K562 (cell line): Measurements from ENCODE around the gene DRAXIN. TPM values are rescaled to one million over a fixed set of nuclear protein-coding genes. Genes with fewer than 3 reads are reported as not detected.

ENCODE experiments used
- ATAC-seq: fragments of 200-7000 bp; cut with Tn5 transposase; 3 replicates; pipeline ENCODE4 v1.9.1; 2020; ENCODE audit warnings: moderate library complexity
- BruUV-seq: library from RNA; stranded (reverse); fragments of 400-500 nt; replicated peaks from 2 replicates; lab custom pipeline; 2021; lab: Mats Ljungman, UMichigan
- CTCF ChIA-PET: fragments of 300-600 bp; formaldehyde crosslinking; extraction: SDS; loops from one replicate; lab custom pipeline; 2021; ENCODE audit warnings: low intra/inter-chr PET ratio; lab: Yijun Ruan, JAX
- POLR2A ChIA-PET: fragments of 300-600, 350-650 bp; sonication (Branson Sonifier 250); formaldehyde crosslinking; extraction: SDS; loops from one replicate; lab custom pipeline; 2021; ENCODE audit warnings: antibody characterized with exemption, inconsistent platforms; lab: Yijun Ruan, JAX
- DNase-seq, 4 experiments: peaks; one replicate each; pipeline versions ENCODE4 v3.0.0 to v3.0.0-alpha.2; 2011 to 2018; ENCODE audit warnings: low spot score in 3 of 4, mixed read lengths in 3 of 4; ENCODE audit errors: extremely low read depth in 1 of 4
- FAIRE-seq: peaks from 2 replicates; lab custom pipeline; 2011; peaks lifted over from hg19 to GRCh38; lab: Jason Lieb, UNC
- H2AFZ ChIP-seq: 2 replicates; pipeline ENCODE4 v1.6.0; 2011; ENCODE audit warnings: low read depth, low read length, control low read depth, inconsistent platforms
- H3K27ac ChIP-seq: fragments of 200-600 bp; 3 replicates; pipeline ENCODE4 v1.8.0; 2011; ENCODE audit warnings: low read depth, mild to moderate bottlenecking, control low read depth, inconsistent platforms, low read length, moderate library complexity, mixed read lengths; ENCODE audit errors: extremely low read depth
- H3K27me3 ChIP-seq, 2 experiments: fragments of 300-600 bp in 1 of 2; 2 replicates in 1 of 2; 3 replicates in 1 of 2; pipeline versions ENCODE4 v1.6.0 to v1.8.0; 2011; ENCODE audit warnings: inconsistent platforms in 2 of 2, low read length in 2 of 2, mild to moderate bottlenecking in 1 of 2, mixed read lengths in 1 of 2, moderate library complexity in 1 of 2; ENCODE audit not compliant: control insufficient read depth in 2 of 2, insufficient read depth in 2 of 2
- H3K36me3 ChIP-seq: fragments of 300-600 bp; 3 replicates; pipeline ENCODE4 v1.8.0; 2011; ENCODE audit warnings: mild to moderate bottlenecking, low read length, inconsistent platforms; ENCODE audit not compliant: control insufficient read depth, insufficient read depth
- H3K4me1 ChIP-seq, 2 experiments: fragments of 200-600 bp in 1 of 2; replicated peaks in 1 of 2; 2 replicates in 1 of 2; 3 replicates in 1 of 2; pipeline versions ENCODE4 v1.5.1 to v1.8.0; 2011; ENCODE audit warnings: inconsistent platforms in 2 of 2, low read length in 2 of 2, mild to moderate bottlenecking in 1 of 2, mixed read lengths in 1 of 2, moderate library complexity in 1 of 2; ENCODE audit not compliant: control insufficient read depth in 2 of 2, insufficient read depth in 2 of 2
- H3K4me2 ChIP-seq: 2 replicates; pipeline ENCODE4 v1.6.1; 2011; ENCODE audit warnings: low read length, control low read depth, inconsistent platforms, mixed read lengths; ENCODE audit not compliant: insufficient read depth
- H3K4me3 ChIP-seq: fragments of 200-600 bp; sonication (generic), shearing (Covaris generic); 2 replicates; pipeline ENCODE4 v1.5.1; 2016; ENCODE audit warnings: control low read depth, inconsistent platforms
- H3K79me2 ChIP-seq: fragments of 200-600 bp; 3 replicates; pipeline ENCODE4 v1.8.0; 2011; ENCODE audit warnings: low read length, inconsistent platforms; ENCODE audit not compliant: control insufficient read depth, insufficient read depth
- H3K9ac ChIP-seq, 2 experiments: 2 replicates each; pipeline versions ENCODE4 v1.6.0 to v1.6.1; 2011; ENCODE audit warnings: low read depth in 2 of 2, low read length in 2 of 2, control low read depth in 1 of 2, inconsistent platforms in 1 of 2, mild to moderate bottlenecking in 1 of 2, mixed read lengths in 1 of 2; ENCODE audit not compliant: insufficient read depth in 1 of 2
- H3K9me1 ChIP-seq: one replicate; pipeline ENCODE4 v1.6.0; 2011; ENCODE audit warnings: inconsistent platforms, mild to moderate bottlenecking, low read length, moderate library complexity; ENCODE audit not compliant: control insufficient read depth, insufficient read depth
- H3K9me3 ChIP-seq: replicated peaks from 2 replicates; pipeline ENCODE4 v1.5.1; 2011; ENCODE audit warnings: low read depth, low read length, inconsistent platforms; ENCODE audit not compliant: control insufficient read depth, insufficient read depth
- H4K20me1 ChIP-seq: replicated peaks from 2 replicates; pipeline ENCODE4 v1.6.1; 2011; ENCODE audit warnings: low read length, inconsistent platforms, mixed read lengths; ENCODE audit not compliant: control insufficient read depth, insufficient read depth
- ADNP ChIP-seq: fragments of 200-800 bp; sonication (Bioruptor generic); IDR thresholded peaks from 2 replicates; pipeline ENCODE4 v1.6.1; 2016; ENCODE audit warnings: missing genetic modification characterization, missing compliant biosample characterization
- BCOR ChIP-seq: fragments of 450-650 bp; IDR thresholded peaks from 2 replicates; pipeline ENCODE4 v1.6.1; 2016
- HDAC2 ChIP-seq: fragments of 450-650 bp; IDR thresholded peaks from 2 replicates; pipeline ENCODE4 v1.6.1; 2016; ENCODE audit warnings: mild to moderate bottlenecking
- KDM1A ChIP-seq, 2 experiments: fragments of 450-650 bp; IDR thresholded peaks; 2 replicates each; pipeline ENCODE4 v1.6.1; 2016; ENCODE audit warnings: mild to moderate bottlenecking in 2 of 2
- NCOA4 ChIP-seq: fragments of 450-650 bp; IDR thresholded peaks from 2 replicates; pipeline ENCODE4 v1.6.1; 2018; ENCODE audit warnings: mild to moderate bottlenecking; ENCODE audit not compliant: partially characterized antibody
- RBM25 ChIP-seq: fragments of 200-400 bp; formaldehyde crosslinking; IDR thresholded peaks from 2 replicates; pipeline ENCODE4 v1.6.1; 2018; ENCODE audit warnings: low read length, low read depth, moderate library complexity; ENCODE audit not compliant: severe bottlenecking
- SMARCA5 ChIP-seq: fragments of 450-650 bp; IDR thresholded peaks from 2 replicates; pipeline ENCODE4 v1.6.1; 2016
- ZNF175 ChIP-seq: fragments of 200-800 bp; sonication (Bioruptor generic); IDR thresholded peaks from 2 replicates; pipeline ENCODE4 v1.6.1; 2016; ENCODE audit warnings: low read depth, mild to moderate bottlenecking, missing genetic modification characterization, missing compliant biosample characterization
- WGBS: fragments of 100-300 bp; shearing (Covaris generic); methylation state at CpG from one replicate; pipeline ENCODE4 v1.1.6; 2016; ENCODE audit warnings: low coverage, mixed read lengths; ENCODE audit not compliant: insufficient coverage; ENCODE audit errors: missing lambda C conversion rate; 5-methylcytosine and 5-hydroxymethylcytosine counted together
- in situ Hi-C: fragments of 300-500 bp; cut with MboI; formaldehyde crosslinking; loops from 4 replicates; pipeline ENCODE4 v1.15.0; 2018; ENCODE audit warnings: inconsistent platforms, mixed read lengths
- intact Hi-C: fragments of 100-400 bp; cut with micrococcal nuclease; formaldehyde crosslinking; loops from 2 replicates; pipeline ENCODE4 v1.14.2; 2022
- polyA plus RNA-seq, 8 experiments: library from polyadenylated mRNA; depleted of rRNA in 4 of 8; stranded (reverse) in 5 of 8; unstranded in 3 of 8; fragments of >200 nt; fragmentation: Nextera tagmentation in 2 of 8; fragmentation: Illumina TruSeq in 1 of 8; extraction: Ambion mirVana in 2 of 8; extraction: Trizol in 1 of 8; gene quantifications; 2 replicates each; pipeline versions ENCODE4 v1.2.1 to v1.2.3, GENCODE V29; 2011 to 2014; ENCODE audit warnings: inconsistent platforms in 1 of 8, missing spikeins in 1 of 8
- total RNA-seq, 7 experiments: library from RNA; depleted of rRNA in 6 of 7; stranded (reverse); fragments of >200 nt in 6 of 7; fragmentation: Illumina TruSeq in 2 of 7; extraction: Trizol in 2 of 7; gene quantifications; 2 replicates each; pipeline versions ENCODE4 v1.2.1 to v1.2.3, GENCODE V29; 2011 to 2021; ENCODE audit warnings: low replicate concordance in 1 of 7
- TF ChIP-seq, protein P1 (sequence below): fragments of 200-800 bp; sonication (Bioruptor generic); IDR thresholded peaks from 2 replicates; pipeline ENCODE4 v1.6.1; 2017; ENCODE audit warnings: missing genetic modification characterization, missing compliant biosample characterization

The DRAXIN gene
- total and polyA plus RNA-seq, 9 of the 15 experiments (the other 6 are each of a cell fraction or from before 2014, with no cell fraction given) = 0.01 to 0.04 (median 0.01) TPM; not detected in 6

DNA sequence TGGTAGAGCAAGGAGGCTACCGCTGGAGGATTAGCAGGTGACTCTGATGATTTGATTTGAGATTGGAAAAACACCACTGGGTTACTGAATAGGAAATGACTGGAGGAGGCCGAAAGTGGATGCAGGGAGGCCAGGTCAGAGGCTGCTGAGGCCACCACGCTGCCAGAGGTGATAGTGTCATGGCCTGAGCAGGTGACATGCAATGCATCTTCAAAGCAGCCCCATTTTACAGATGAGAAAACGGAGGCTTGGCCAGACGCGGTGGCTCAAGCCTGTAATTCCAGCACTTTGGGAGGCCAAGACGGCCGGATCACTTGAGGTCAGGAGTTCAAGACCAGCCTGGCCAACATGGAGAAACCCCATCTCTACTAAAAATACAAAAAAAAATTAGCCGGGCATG is 83.2 kb downstream of the DRAXIN start:
- TF ChIP-seq BCOR (peak; percentile 95), SMARCA5 (0 out of 2 replicates have a peak, but pooled peaks have one; percentile 38), KDM1A (IDR thresholded peaks at IDR 0.05) (peak; percentile 68 to 79), ZNF175 (CRISPR knock-in tag) (no peak), HDAC2 (peak; percentile 58; the same call in 1 of the 2 replicates), NCOA4 (no peak), ADNP (tag) (peak; percentile 70), RBM25 (peak; percentile 44)
- TF ChIP-seq, protein P1, sequence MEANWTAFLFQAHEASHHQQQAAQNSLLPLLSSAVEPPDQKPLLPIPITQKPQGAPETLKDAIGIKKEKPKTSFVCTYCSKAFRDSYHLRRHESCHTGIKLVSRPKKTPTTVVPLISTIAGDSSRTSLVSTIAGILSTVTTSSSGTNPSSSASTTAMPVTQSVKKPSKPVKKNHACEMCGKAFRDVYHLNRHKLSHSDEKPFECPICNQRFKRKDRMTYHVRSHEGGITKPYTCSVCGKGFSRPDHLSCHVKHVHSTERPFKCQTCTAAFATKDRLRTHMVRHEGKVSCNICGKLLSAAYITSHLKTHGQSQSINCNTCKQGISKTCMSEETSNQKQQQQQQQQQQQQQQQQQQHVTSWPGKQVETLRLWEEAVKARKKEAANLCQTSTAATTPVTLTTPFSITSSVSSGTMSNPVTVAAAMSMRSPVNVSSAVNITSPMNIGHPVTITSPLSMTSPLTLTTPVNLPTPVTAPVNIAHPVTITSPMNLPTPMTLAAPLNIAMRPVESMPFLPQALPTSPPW (CRISPR knock-in tag) = no peak
- Histone ChIP-seq H3K4me3 (no peak overlapping the region), H3K79me2 (no peaks in the 10 kb centered on the region), H3K27me3 (no peaks in the 10 kb centered on the region), H3K9me3 (no peaks in the 10 kb centered on the region), H3K36me3 (no peaks in the 10 kb centered on the region), H2AFZ (no peak overlapping the region), H4K20me1 (no peaks in the 10 kb centered on the region; the same call in 1 of the 2 replicates), H3K4me1 (peaks cover 0 to 33% of the 10 kb centered on the region in 2 experiments; a peak in 3 of 5 replicates), H3K9me1 (no peaks in the 10 kb centered on the region), H3K27ac (no peak overlapping the region), H3K4me2 (no peak overlapping the region), H3K9ac (no peak overlapping the region)
- ATAC-seq (no peak), FAIRE-seq (no peak), DNase-seq (no peak)
- ChIA-PET POLR2A (interaction anchor here (0.5 to 8.5 kb wide), 4 partner anchors 11 to 297 kb away, joined by 3 to 66 read pairs (median 27); no protein-coding TSS in a partner anchor), CTCF (no interaction called here)
- in situ Hi-C loops = no loop called here
- no TSS peak for BruUV-seq
- intact Hi-C loops = no loop called here
- 47% methylated on average over 9 of the region's 9 CpGs for WGBS

Other genes starting within 250 kb of the DRAXIN start
Only the 7 nearest of the 13 such genes appear.
- 1.1 and 1.9 TPM in 2 replicates for gene FBXO2, start 37.3 kb upstream of the DRAXIN start, total RNA-seq (2014; rRNA removed)
- gene FBXO2, start 37.3 kb upstream of the DRAXIN start, total RNA-seq (2014; rRNA removed; fragmentation: Illumina TruSeq; extraction: Trizol) = 0.16 and 0.25 TPM in 2 replicates
- 0.22 and 0.41 TPM in 2 replicates for gene FBXO2, start 37.3 kb upstream of the DRAXIN start, total RNA-seq (2015; rRNA removed; fragmentation: Illumina TruSeq; extraction: Trizol)
- 1.4 and 1.7 TPM in 2 replicates for gene FBXO2, start 37.3 kb upstream of the DRAXIN start, total RNA-seq (2021)
- 1.1 and 2.8 TPM in 2 replicates for gene FBXO2, start 37.3 kb upstream of the DRAXIN start, polyA plus RNA-seq (2011; rRNA removed)
- 0.27 and 0.46 TPM in 2 replicates for gene FBXO2, start 37.3 kb upstream of the DRAXIN start, polyA plus RNA-seq (2014; fragmentation: Illumina TruSeq; extraction: Trizol)
- gene FBXO2, start 37.3 kb upstream of the DRAXIN start, polyA plus RNA-seq (2014; fragmentation: Nextera tagmentation; extraction: Ambion mirVana) = under 1 TPM; 0.04 to 0.27 TPM
- 1.6 and 2.2 TPM in 2 replicates for gene FBXO2, start 37.3 kb upstream of the DRAXIN start, polyA plus RNA-seq (2014; rRNA removed)
- gene FBXO44, start 36.8 kb upstream of the DRAXIN start, total RNA-seq (2014; rRNA removed) = 11.6 and 14.7 TPM in 2 replicates
- 2.6 and 3.9 TPM in 2 replicates for gene FBXO44, start 36.8 kb upstream of the DRAXIN start, total RNA-seq (2014; rRNA removed; fragmentation: Illumina TruSeq; extraction: Trizol)
- 6.1 and 6.7 TPM in 2 replicates for gene FBXO44, start 36.8 kb upstream of the DRAXIN start, total RNA-seq (2015; rRNA removed; fragmentation: Illumina TruSeq; extraction: Trizol)
- gene FBXO44, start 36.8 kb upstream of the DRAXIN start, total RNA-seq (2021) = 15.7 and 16.4 TPM in 2 replicates
- gene FBXO44, start 36.8 kb upstream of the DRAXIN start, polyA plus RNA-seq (2011; rRNA removed) = 8.3 and 18.1 TPM in 2 replicates
- 5.9 and 9.8 TPM in 2 replicates for gene FBXO44, start 36.8 kb upstream of the DRAXIN start, polyA plus RNA-seq (2014; fragmentation: Illumina TruSeq; extraction: Trizol)
- 1 to 10 TPM in 1 of 2 experiments, under 1 TPM in 1; 0.69 to 1.3 TPM for gene FBXO44, start 36.8 kb upstream of the DRAXIN start, polyA plus RNA-seq (2014; fragmentation: Nextera tagmentation; extraction: Ambion mirVana)
- 20.9 and 23.7 TPM in 2 replicates for gene FBXO44, start 36.8 kb upstream of the DRAXIN start, polyA plus RNA-seq (2014; rRNA removed)
- 44.1 and 44.9 TPM in 2 replicates for gene FBXO6, start 27.5 kb upstream of the DRAXIN start, total RNA-seq (2014; rRNA removed)
- gene FBXO6, start 27.5 kb upstream of the DRAXIN start, total RNA-seq (2014; rRNA removed; fragmentation: Illumina TruSeq; extraction: Trizol) = 9.6 and 15.2 TPM in 2 replicates
- gene FBXO6, start 27.5 kb upstream of the DRAXIN start, total RNA-seq (2015; rRNA removed; fragmentation: Illumina TruSeq; extraction: Trizol) = 23.8 and 24.5 TPM in 2 replicates
- 23.2 and 24.9 TPM in 2 replicates for gene FBXO6, start 27.5 kb upstream of the DRAXIN start, total RNA-seq (2021)
- 35.2 and 64.0 TPM in 2 replicates for gene FBXO6, start 27.5 kb upstream of the DRAXIN start, polyA plus RNA-seq (2011; rRNA removed)
- 34.1 and 34.7 TPM in 2 replicates for gene FBXO6, start 27.5 kb upstream of the DRAXIN start, polyA plus RNA-seq (2014; fragmentation: Illumina TruSeq; extraction: Trizol)
- gene FBXO6, start 27.5 kb upstream of the DRAXIN start, polyA plus RNA-seq (2014; fragmentation: Nextera tagmentation; extraction: Ambion mirVana) = 10 to 100 TPM; 10.6 to 16.4 TPM
- gene FBXO6, start 27.5 kb upstream of the DRAXIN start, polyA plus RNA-seq (2014; rRNA removed) = 45.8 and 49.6 TPM in 2 replicates
- 286 and 326 TPM in 2 replicates for gene MAD2L2, start 10.6 kb upstream of the DRAXIN start, total RNA-seq (2014; rRNA removed)
- gene MAD2L2, start 10.6 kb upstream of the DRAXIN start, total RNA-seq (2014; rRNA removed; fragmentation: Illumina TruSeq; extraction: Trizol) = 69.7 and 100 TPM in 2 replicates
- gene MAD2L2, start 10.6 kb upstream of the DRAXIN start, total RNA-seq (2015; rRNA removed; fragmentation: Illumina TruSeq; extraction: Trizol) = 143 TPM in 2 replicates
- gene MAD2L2, start 10.6 kb upstream of the DRAXIN start, total RNA-seq (2021) = 211 and 212 TPM in 2 replicates
- 138 and 190 TPM in 2 replicates for gene MAD2L2, start 10.6 kb upstream of the DRAXIN start, polyA plus RNA-seq (2011; rRNA removed)
- gene MAD2L2, start 10.6 kb upstream of the DRAXIN start, polyA plus RNA-seq (2014; fragmentation: Illumina TruSeq; extraction: Trizol) = 185 and 189 TPM in 2 replicates
- gene MAD2L2, start 10.6 kb upstream of the DRAXIN start, polyA plus RNA-seq (2014; fragmentation: Nextera tagmentation; extraction: Ambion mirVana) = 10 to 100 TPM; 12.4 to 25.9 TPM
- 270 and 279 TPM in 2 replicates for gene MAD2L2, start 10.6 kb upstream of the DRAXIN start, polyA plus RNA-seq (2014; rRNA removed)
- gene AGTRAP, start 44.4 kb downstream of the DRAXIN start, total RNA-seq (2014; rRNA removed) = 89.3 and 118 TPM in 2 replicates
- gene AGTRAP, start 44.4 kb downstream of the DRAXIN start, total RNA-seq (2014; rRNA removed; fragmentation: Illumina TruSeq; extraction: Trizol) = 15.5 and 26.8 TPM in 2 replicates
- 53.7 and 57.5 TPM in 2 replicates for gene AGTRAP, start 44.4 kb downstream of the DRAXIN start, total RNA-seq (2015; rRNA removed; fragmentation: Illumina TruSeq; extraction: Trizol)
- gene AGTRAP, start 44.4 kb downstream of the DRAXIN start, total RNA-seq (2021) = 81.6 and 85.8 TPM in 2 replicates
- gene AGTRAP, start 44.4 kb downstream of the DRAXIN start, polyA plus RNA-seq (2011; rRNA removed) = 48.5 and 76.2 TPM in 2 replicates
- 81.4 and 99.0 TPM in 2 replicates for gene AGTRAP, start 44.4 kb downstream of the DRAXIN start, polyA plus RNA-seq (2014; fragmentation: Illumina TruSeq; extraction: Trizol)
- gene AGTRAP, start 44.4 kb downstream of the DRAXIN start, polyA plus RNA-seq (2014; fragmentation: Nextera tagmentation; extraction: Ambion mirVana) = 10 to 100 TPM; 31.4 to 51.5 TPM
- gene AGTRAP, start 44.4 kb downstream of the DRAXIN start, polyA plus RNA-seq (2014; rRNA removed) = 105 TPM in 2 replicates
- 0.37 and 0.73 TPM in 2 replicates for gene C1orf167, start 70.5 kb downstream of the DRAXIN start, total RNA-seq (2014; rRNA removed)
- 0.10 and 0.29 TPM in 2 replicates for gene C1orf167, start 70.5 kb downstream of the DRAXIN start, total RNA-seq (2014; rRNA removed; fragmentation: Illumina TruSeq; extraction: Trizol)
- gene C1orf167, start 70.5 kb downstream of the DRAXIN start, total RNA-seq (2015; rRNA removed; fragmentation: Illumina TruSeq; extraction: Trizol) = 0.22 and 0.53 TPM in 2 replicates
- gene C1orf167, start 70.5 kb downstream of the DRAXIN start, total RNA-seq (2021) = 0.82 and 1.2 TPM in 2 replicates
- gene C1orf167, start 70.5 kb downstream of the DRAXIN start, polyA plus RNA-seq (2011; rRNA removed) = 0.29 and 0.73 TPM in 2 replicates
- gene C1orf167, start 70.5 kb downstream of the DRAXIN start, polyA plus RNA-seq (2014; fragmentation: Illumina TruSeq; extraction: Trizol) = 0.29 and 0.31 TPM in 2 replicates
- gene C1orf167, start 70.5 kb downstream of the DRAXIN start, polyA plus RNA-seq (2014; fragmentation: Nextera tagmentation; extraction: Ambion mirVana) = not detected
- gene C1orf167, start 70.5 kb downstream of the DRAXIN start, polyA plus RNA-seq (2014; rRNA removed) = 0.86 and 0.94 TPM in 2 replicates
- 77.9 and 94.5 TPM in 2 replicates for gene MTHFR, start 114.3 kb downstream of the DRAXIN start, total RNA-seq (2014; rRNA removed)
- 45.3 and 45.6 TPM in 2 replicates for gene MTHFR, start 114.3 kb downstream of the DRAXIN start, total RNA-seq (2014; rRNA removed; fragmentation: Illumina TruSeq; extraction: Trizol)
- 65.4 and 66.1 TPM in 2 replicates for gene MTHFR, start 114.3 kb downstream of the DRAXIN start, total RNA-seq (2015; rRNA removed; fragmentation: Illumina TruSeq; extraction: Trizol)
- gene MTHFR, start 114.3 kb downstream of the DRAXIN start, total RNA-seq (2021) = 94.1 and 104 TPM in 2 replicates
- 47.6 and 56.6 TPM in 2 replicates for gene MTHFR, start 114.3 kb downstream of the DRAXIN start, polyA plus RNA-seq (2011; rRNA removed)
- 62.6 and 78.7 TPM in 2 replicates for gene MTHFR, start 114.3 kb downstream of the DRAXIN start, polyA plus RNA-seq (2014; fragmentation: Illumina TruSeq; extraction: Trizol)
- gene MTHFR, start 114.3 kb downstream of the DRAXIN start, polyA plus RNA-seq (2014; fragmentation: Nextera tagmentation; extraction: Ambion mirVana) = 1 to 10 TPM; 5.0 to 5.4 TPM
- gene MTHFR, start 114.3 kb downstream of the DRAXIN start, polyA plus RNA-seq (2014; rRNA removed) = 57.3 and 72.7 TPM in 2 replicates